B cell (primary cell): Measurements from ENCODE around the gene NKAIN2. TPM values are rescaled to one million over a fixed set of nuclear protein-coding genes. Genes with fewer than 3 reads are reported as not detected.

ENCODE experiments used
- ATAC-seq: fragments of 200-7000 bp; cut with Tn5 transposase; one replicate; pipeline ENCODE4 v1.10.0; 2021; ENCODE audit warnings: low read depth, mild to moderate bottlenecking, moderate number of reproducible peaks, moderate library complexity
- CTCF ChIA-PET: fragments of 350-600 bp; sonication (Branson Sonifier 250); formaldehyde crosslinking; loops from one replicate; lab custom pipeline; 2021; ENCODE audit warnings: antibody characterized with exemption, inconsistent platforms; lab: Charles Lee
- POLR2A ChIA-PET: fragments of 350-600 bp; sonication (Branson Sonifier 250); formaldehyde crosslinking; loops from one replicate; lab custom pipeline; 2021; ENCODE audit warnings: antibody characterized with exemption; lab: Charles Lee
- DNase-seq: peaks from one replicate; pipeline ENCODE4 v3.0.0; 2013
- H2AFZ ChIP-seq: 2 replicates; pipeline ENCODE4 v1.6.1; 2012; ENCODE audit warnings: mild to moderate bottlenecking, low read depth, low read length; ENCODE audit not compliant: insufficient read depth, poor library complexity, severe bottlenecking
- H3K27ac ChIP-seq, 2 donors: 1 replicate in 1 of 2; 2 replicates in 1 of 2; pipeline ENCODE4 v1.5.1; 2012 to 2013; ENCODE audit warnings: low read length in 2 of 2, mild to moderate bottlenecking in 2 of 2, moderate library complexity in 1 of 2
- H3K27me3 ChIP-seq, 4 experiments: fragments of 200-600 bp in 1 of 4; sonication (generic) in 1 of 4; replicated peaks in 1 of 4; 1 replicate in 2 of 4; 2 replicates in 2 of 4; pipeline versions ENCODE4 v1.6.1 to v1.7.0; 2013 to 2016; ENCODE audit warnings: low read length in 3 of 4, mild to moderate bottlenecking in 2 of 4, mixed read lengths in 1 of 4, moderate library complexity in 1 of 4; ENCODE audit not compliant: insufficient read depth in 4 of 4, control insufficient read depth in 3 of 4; ENCODE audit errors: control extremely low read depth in 1 of 4
- H3K36me3 ChIP-seq, 2 experiments: replicated peaks in 1 of 2; 1 replicate in 1 of 2; 2 replicates in 1 of 2; pipeline versions ENCODE4 v1.6.1 to v1.7.1; 2013; ENCODE audit warnings: low read length in 1 of 2; ENCODE audit not compliant: insufficient read depth in 2 of 2, control insufficient read depth in 1 of 2; ENCODE audit errors: control extremely low read depth in 1 of 2, extremely low read depth in 1 of 2
- H3K4me1 ChIP-seq, 2 donors: fragments of 200-600 bp in 1 of 2; sonication (generic) in 1 of 2; 1 replicate in 1 of 2; 2 replicates in 1 of 2; pipeline versions ENCODE4 v1.5.1 to v1.6.1; 2013 to 2017; ENCODE audit warnings: low read length in 2 of 2; ENCODE audit not compliant: control insufficient read depth in 2 of 2, insufficient read depth in 2 of 2
- H3K4me2 ChIP-seq: replicated peaks from 2 replicates; pipeline ENCODE3; 2012; ENCODE audit warnings: mild to moderate bottlenecking, low read depth, low read length; ENCODE audit not compliant: poor library complexity, severe bottlenecking
- H3K4me3 ChIP-seq, 5 experiments: fragments of 200-600 bp in 1 of 5; sonication (generic) in 1 of 5; 1 replicate in 3 of 5; 2 replicates in 2 of 5; pipeline versions ENCODE4 v1.5.1 to v1.7.0; 2011 to 2016; ENCODE audit warnings: low read length in 4 of 5, mild to moderate bottlenecking in 4 of 5, low read depth in 2 of 5, control low read depth in 1 of 5, moderate library complexity in 1 of 5; ENCODE audit not compliant: insufficient read depth in 1 of 5; ENCODE audit errors: control extremely low read depth in 1 of 5, extremely low read depth in 1 of 5
- H3K79me2 ChIP-seq: fragments of 200-600 bp; sonication (generic); one replicate; pipeline ENCODE4 v1.6.0; 2016; ENCODE audit warnings: low read length; ENCODE audit not compliant: control insufficient read depth, insufficient read depth
- H3K9ac ChIP-seq: fragments of 200-600 bp; sonication (generic); 2 replicates; pipeline ENCODE4 v1.6.1; 2017; ENCODE audit warnings: mild to moderate bottlenecking, low read length, moderate library complexity
- H3K9me3 ChIP-seq, 3 donors: one replicate each; pipeline versions ENCODE4 v1.6.1 to v1.7.1; 2013; ENCODE audit warnings: low read length in 2 of 3; ENCODE audit not compliant: control insufficient read depth in 2 of 3, insufficient read depth in 1 of 3; ENCODE audit errors: control extremely low read depth in 1 of 3
- H4K20me1 ChIP-seq: 2 replicates; pipeline ENCODE4 v1.6.0; 2012; ENCODE audit warnings: mild to moderate bottlenecking, low read length; ENCODE audit not compliant: insufficient read depth, control insufficient read depth, poor library complexity, severe bottlenecking
- H3K27ac Mint-ChIP-seq: one replicate; pipeline ENCODE4 v1.8.0; 2021; ENCODE audit warnings: mixed read lengths
- H3K27me3 Mint-ChIP-seq: one replicate; pipeline ENCODE4 v1.8.0; 2021; ENCODE audit warnings: mixed read lengths
- H3K4me1 Mint-ChIP-seq: one replicate; pipeline ENCODE4 v1.8.0; 2021; ENCODE audit warnings: mixed read lengths
- H3K4me3 Mint-ChIP-seq: one replicate; pipeline ENCODE4 v1.8.0; 2021; ENCODE audit warnings: mixed read lengths
- H3K9me3 Mint-ChIP-seq: one replicate; pipeline ENCODE4 v1.8.0; 2022; ENCODE audit warnings: mixed read lengths; ENCODE audit not compliant: insufficient read depth
- EZH2 ChIP-seq: IDR thresholded peaks from 2 replicates; pipeline ENCODE4 v1.6.1; 2012; ENCODE audit warnings: borderline replicate concordance, low read depth, mild to moderate bottlenecking, moderate library complexity, low read length; ENCODE audit not compliant: insufficient read depth, poor library complexity, severe bottlenecking
- WGBS: methylation state at CpG from one replicate; pipeline ENCODE4 v1.1.5; 2013; ENCODE audit warnings: missing lambda C conversion rate; ENCODE audit not compliant: insufficient coverage; 5-methylcytosine and 5-hydroxymethylcytosine counted together
- intact Hi-C: fragments of 100-400 bp; cut with micrococcal nuclease; formaldehyde crosslinking; loops from one replicate; pipeline ENCODE4 v1.10.0; 2022
- polyA plus RNA-seq: library from polyadenylated mRNA; depleted of rRNA; stranded (reverse); fragments of >200 nt; gene quantifications from 2 replicates; pipeline ENCODE4 v1.2.3, GENCODE V29; 2012
- total RNA-seq, 2 donors: library from RNA; stranded (reverse); fragments of 120-200 nt in 1 of 2; gene quantifications; 1 replicate in 1 of 2; 2 replicates in 1 of 2; pipeline versions ENCODE4 v1.2.3 to v1.2.4, GENCODE V29; 2013 to 2022
- TF ChIP-seq, protein P1 (sequence below): fragments of 200-600 bp; IDR thresholded peaks from one replicate; pipeline ENCODE4 v1.8.0; 2022; ENCODE audit warnings: antibody characterized with exemption, mild to moderate bottlenecking

Gene NKAIN2
- total and polyA plus RNA-seq, 2 donors (not counting 1 experiment from before 2014, with no cell fraction given) = not detected

DNA sequence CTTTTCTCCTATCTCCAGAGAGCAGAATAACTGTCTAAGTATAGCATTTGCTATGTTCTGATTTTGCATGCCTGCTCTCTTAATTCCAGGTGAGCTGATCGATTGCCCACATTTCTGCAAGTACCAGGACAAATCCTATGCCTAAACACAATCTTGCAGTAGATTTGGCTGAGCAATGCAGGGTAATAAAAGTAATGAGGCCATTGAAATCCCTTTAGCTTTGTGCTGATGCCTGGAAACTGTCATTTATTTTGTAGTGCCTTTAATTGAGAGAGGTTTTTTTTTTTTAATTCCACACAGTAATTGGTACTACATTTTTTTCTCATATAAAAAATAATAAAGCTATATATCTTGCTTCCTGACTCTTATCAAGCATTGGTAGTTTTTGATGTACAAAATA, 252.3 kb downstream of the NKAIN2 start:
- no peak overlapping the region for H2AFZ ChIP-seq
- no peaks in the 10 kb centered on the region for H4K20me1 ChIP-seq
- TF ChIP-seq EZH2 = no peak
- TF ChIP-seq, protein P1, sequence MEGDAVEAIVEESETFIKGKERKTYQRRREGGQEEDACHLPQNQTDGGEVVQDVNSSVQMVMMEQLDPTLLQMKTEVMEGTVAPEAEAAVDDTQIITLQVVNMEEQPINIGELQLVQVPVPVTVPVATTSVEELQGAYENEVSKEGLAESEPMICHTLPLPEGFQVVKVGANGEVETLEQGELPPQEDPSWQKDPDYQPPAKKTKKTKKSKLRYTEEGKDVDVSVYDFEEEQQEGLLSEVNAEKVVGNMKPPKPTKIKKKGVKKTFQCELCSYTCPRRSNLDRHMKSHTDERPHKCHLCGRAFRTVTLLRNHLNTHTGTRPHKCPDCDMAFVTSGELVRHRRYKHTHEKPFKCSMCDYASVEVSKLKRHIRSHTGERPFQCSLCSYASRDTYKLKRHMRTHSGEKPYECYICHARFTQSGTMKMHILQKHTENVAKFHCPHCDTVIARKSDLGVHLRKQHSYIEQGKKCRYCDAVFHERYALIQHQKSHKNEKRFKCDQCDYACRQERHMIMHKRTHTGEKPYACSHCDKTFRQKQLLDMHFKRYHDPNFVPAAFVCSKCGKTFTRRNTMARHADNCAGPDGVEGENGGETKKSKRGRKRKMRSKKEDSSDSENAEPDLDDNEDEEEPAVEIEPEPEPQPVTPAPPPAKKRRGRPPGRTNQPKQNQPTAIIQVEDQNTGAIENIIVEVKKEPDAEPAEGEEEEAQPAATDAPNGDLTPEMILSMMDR = no peak
- no peak overlapping the region for H3K27ac ChIP-seq
- intact Hi-C loops = no loop called here
- no peak overlapping the region for H3K9ac ChIP-seq
- no peaks in the 10 kb centered on the region for H3K9me3 Mint-ChIP-seq
- DNase-seq = no peak
- no peak overlapping the region for H3K4me3 Mint-ChIP-seq
- POLR2A ChIA-PET = no interaction called here
- no peaks in the 10 kb centered on the region for H3K79me2 ChIP-seq
- no peaks in the 10 kb centered on the region for H3K9me3 ChIP-seq
- no peaks in the 10 kb centered on the region for H3K36me3 ChIP-seq
- WGBS = no CpG with 5 or more reads among the region's 1 CpG
- no peak overlapping the region for H3K4me3 ChIP-seq
- H3K4me2 ChIP-seq = no peak overlapping the region
- CTCF ChIA-PET = no interaction called here
- ATAC-seq = no peak
- H3K27ac Mint-ChIP-seq = no peak overlapping the region
- H3K4me1 ChIP-seq = no peaks in the 10 kb centered on the region
- H3K4me1 Mint-ChIP-seq = no peaks in the 10 kb centered on the region
- H3K27me3 Mint-ChIP-seq = no peaks in the 10 kb centered on the region
- H3K27me3 ChIP-seq = no peaks in the 10 kb centered on the region

DNA sequence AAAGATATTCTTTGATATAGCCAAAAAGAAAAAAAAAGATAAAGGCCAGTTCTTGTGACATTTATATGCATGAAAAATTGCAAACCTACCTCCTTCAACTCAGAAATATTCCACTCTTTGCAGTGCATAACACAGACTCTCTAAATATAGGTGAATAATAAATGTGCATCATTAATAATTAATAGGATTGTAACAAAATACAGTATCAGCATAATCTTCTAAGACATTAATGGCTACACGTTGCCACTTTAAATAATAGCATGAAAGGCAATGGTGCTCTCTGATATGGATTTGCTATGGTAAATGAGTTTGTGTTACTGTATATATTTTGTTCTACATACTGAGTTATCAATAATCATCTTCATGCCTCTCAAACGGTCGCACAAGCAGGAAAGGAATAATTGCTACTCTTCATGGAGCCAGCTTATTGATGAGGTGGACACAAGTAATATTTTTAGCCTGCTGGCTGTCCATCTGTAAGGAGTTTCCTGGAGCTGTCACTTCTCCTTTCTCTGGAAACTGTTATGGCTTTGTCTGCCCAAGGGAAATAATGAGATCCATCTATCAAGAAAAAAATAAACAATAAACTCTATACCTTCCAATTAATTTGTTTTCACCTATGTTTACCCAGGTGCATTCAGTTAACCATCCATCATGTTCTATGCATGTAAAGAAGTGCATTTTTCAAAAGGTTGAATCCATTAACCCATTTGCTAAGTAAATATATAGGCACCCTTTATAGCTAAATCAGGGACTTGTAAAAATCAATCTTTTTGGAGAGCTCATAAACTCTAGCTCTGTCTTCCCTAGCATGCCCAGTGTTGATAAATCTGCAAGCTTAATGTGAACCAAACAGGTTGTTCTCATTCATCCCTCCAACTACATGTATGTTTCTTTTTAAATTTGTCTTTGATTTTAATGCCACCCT, 253.0 kb downstream of the NKAIN2 start:
- no peak for ATAC-seq
- ChIA-PET POLR2A (no interaction called here), CTCF (no interaction called here)

More for the DNA sequence above, 253.0 kb downstream of the NKAIN2 start:
- H3K27me3 ChIP-seq = no peaks in the 10 kb centered on the region
- H3K4me1 ChIP-seq = no peaks in the 10 kb centered on the region
- Mint-ChIP-seq H3K9me3 (no peaks in the 10 kb centered on the region), H3K4me1 (no peaks in the 10 kb centered on the region), H3K27me3 (no peaks in the 10 kb centered on the region), H3K4me3 (no peak overlapping the region), H3K27ac (no peak overlapping the region)
- H3K9ac ChIP-seq = no peak overlapping the region
- no peak overlapping the region for H3K4me3 ChIP-seq
- H3K36me3 ChIP-seq = no peaks in the 10 kb centered on the region
- WGBS = no CpG with 5 or more reads among the region's 3 CpGs
- no peaks in the 10 kb centered on the region for H4K20me1 ChIP-seq
- H3K4me2 ChIP-seq = no peak overlapping the region
- intact Hi-C loops = no loop called here
- no peak overlapping the region for H3K27ac ChIP-seq
- H2AFZ ChIP-seq = no peak overlapping the region
- TF ChIP-seq, protein P1 = no peak
- H3K79me2 ChIP-seq = no peaks in the 10 kb centered on the region
- no peak for DNase-seq
- H3K9me3 ChIP-seq = no peaks in the 10 kb centered on the region
